Left lung (tissue), 10 donors: ENCODE measurements around the gene DNAJB5. TPM values are rescaled to one million over a fixed set of nuclear protein-coding genes. Genes with fewer than 3 reads are reported as not detected.
A peak's percentile ranks its signal among the peaks of the same experiment; 100 is the strongest.
"Not testable (repeated sequence)": the region's sequence is repeated elsewhere in the genome, so short reads cannot be mapped to it uniquely, and the experiment has no call there.

Experiments
- ATAC-seq: fragments of 200-7000 bp; cut with Tn5 transposase; one replicate; pipeline ENCODE4 v1.9.1; 2020; ENCODE audit warnings: moderate library complexity
- DNase-seq, 4 donors: peaks; one replicate each; pipeline ENCODE4 v3.0.0-alpha.2; 2013 to 2020
- H3K27ac ChIP-seq, 2 donors: fragments of 200-600 bp; sonication (generic) in 1 of 2; one replicate each; pipeline versions ENCODE4 v1.5.0 to v1.8.0; 2020 to 2021
- H3K27me3 ChIP-seq, 2 donors: fragments of 200-600 bp; sonication (generic) in 1 of 2; one replicate each; pipeline versions ENCODE4 v1.5.0 to v1.8.0; 2020 to 2021
- H3K36me3 ChIP-seq, 2 donors: fragments of 200-600 bp; sonication (generic) in 1 of 2; one replicate each; pipeline versions ENCODE4 v1.5.0 to v1.8.0; 2020 to 2021
- H3K4me1 ChIP-seq, 2 donors: fragments of 200-600 bp; one replicate each; pipeline ENCODE4 v1.8.0; 2021
- H3K4me3 ChIP-seq, 2 donors: fragments of 200-600 bp; sonication (generic) in 1 of 2; one replicate each; pipeline versions ENCODE4 v1.5.0 to v1.8.0; 2020 to 2021; ENCODE audit warnings: mild to moderate bottlenecking in 1 of 2
- H3K9me3 ChIP-seq, 2 donors: fragments of 200-600 bp; sonication (generic) in 1 of 2; one replicate each; pipeline versions ENCODE4 v1.5.0 to v1.8.0; 2020 to 2021
- CTCF ChIP-seq, 2 donors: fragments of 200-600 bp; sonication (generic) in 1 of 2; IDR thresholded peaks; one replicate each; pipeline versions ENCODE4 v1.5.0 to v1.8.0; 2021; ENCODE audit warnings: antibody characterized with exemption in 2 of 2
- intact Hi-C, 2 donors: fragments of 100-400 bp; cut with DNase I; formaldehyde crosslinking; loops; one replicate each; pipeline versions ENCODE4 v1.11.2 to v1.14.2; 2022
- polyA plus RNA-seq, 6 donors: library from polyadenylated mRNA; unstranded; fragments of 120-200 nt; gene quantifications; one replicate each; pipeline ENCODE4 v1.2.1, GENCODE V29; 2013; ENCODE audit not compliant: insufficient read length in 6 of 6
- total RNA-seq, 2 donors: library from RNA; stranded (reverse); fragmentation: NEBNext Ultra II Directional; extraction: Animal tissue kit (Norgen Biotek cat#: 25700); gene quantifications; one replicate each; pipeline ENCODE4 v1.2.1, GENCODE V29; 2021
- donor health status: DM: no; HTN: yes; CAD: no.
- donor health status: DM: no; HTN: no; CAD: no.

The DNAJB5 gene
- total and polyA plus RNA-seq, 8 donors: 6.9 to 14.4 (median 8.9) TPM

- Histone ChIP-seq H3K27ac (no peak overlapping the region), H3K4me1 (peaks cover 0 to 2% of the 10 kb centered on the region in 2 donors), H3K36me3 (peaks cover 0 to 21% of the 10 kb centered on the region in 2 donors), H3K9me3 (no peaks in the 10 kb centered on the region), H3K4me3 (no peak overlapping the region), H3K27me3 (no peaks in the 10 kb centered on the region)
- ATAC-seq (no peak), DNase-seq (no peak)
- intact Hi-C loops: no loop called here
- no peak for TF ChIP-seq CTCF (IDR thresholded peaks at IDR 0.05)
These were observed 10.0 kb downstream of the DNAJB5 start for GRCh38 chr9:34999576-34999975.

GRCh38 chr9:35000535-35001284 lies 11.2 kb downstream of the DNAJB5 start:
- TF ChIP-seq CTCF (IDR thresholded peaks at IDR 0.05): no peak
- no peak for ATAC-seq
- no peak for DNase-seq

GRCh38 chr9:35001285-35001677 lies 11.7 kb downstream of the DNAJB5 start:
- intact Hi-C loops: no loop called here
- no peak for TF ChIP-seq CTCF (IDR thresholded peaks at IDR 0.05)
- H3K27ac ChIP-seq: no peak overlapping the region
- no peak overlapping the region for H3K4me3 ChIP-seq
- DNase-seq (no peak), ATAC-seq (peak; percentile 69)
- H3K27me3 ChIP-seq: no peaks in the 10 kb centered on the region
- H3K9me3 ChIP-seq: no peaks in the 10 kb centered on the region
- peaks cover 0 to 16% of the 10 kb centered on the region in 2 donors for H3K36me3 ChIP-seq
- no peaks in the 10 kb centered on the region for H3K4me1 ChIP-seq

More at GRCh38 chr9:35000535-35001284, 11.2 kb downstream of the DNAJB5 start:
- Histone ChIP-seq H3K9me3 (no peaks in the 10 kb centered on the region), H3K27me3 (no peaks in the 10 kb centered on the region), H3K27ac (no peak overlapping the region), H3K36me3 (peaks cover 0 to 21% of the 10 kb centered on the region in 2 donors), H3K4me1 (no peaks in the 10 kb centered on the region), H3K4me3 (no peak overlapping the region)
- intact Hi-C loops: no loop called here

- H3K27me3 ChIP-seq: no peaks in the 10 kb centered on the region
- H3K9me3 ChIP-seq: no peaks in the 10 kb centered on the region
- H3K4me3 ChIP-seq: no peak overlapping the region
- H3K4me1 ChIP-seq: no peaks in the 10 kb centered on the region
- DNase-seq: no peak
- intact Hi-C loops: no loop called here
- H3K36me3 ChIP-seq: peaks cover 0 to 9% of the 10 kb centered on the region in 2 donors
- peak; percentile 67 for ATAC-seq
- H3K27ac ChIP-seq: no peak overlapping the region
- TF ChIP-seq CTCF (IDR thresholded peaks at IDR 0.05): no peak
These were observed 12.4 kb downstream of the DNAJB5 start for GRCh38 chr9:35001803-35002502.

- no peak for TF ChIP-seq CTCF (IDR thresholded peaks at IDR 0.05)
- no peaks in the 10 kb centered on the region for H3K27me3 ChIP-seq
- intact Hi-C loops: no loop called here
- DNase-seq (no peak), ATAC-seq (no peak)
- no peak overlapping the region for H3K27ac ChIP-seq
- H3K4me3 ChIP-seq: no peak overlapping the region
- H3K36me3 ChIP-seq: peaks cover 0 to 4% of the 10 kb centered on the region in 2 donors
- H3K9me3 ChIP-seq: no peaks in the 10 kb centered on the region
- H3K4me1 ChIP-seq: no peaks in the 10 kb centered on the region
These were observed 13.1 kb downstream of the DNAJB5 start for GRCh38 chr9:35002623-35003022.

GRCh38 chr9:35004299-35004698 lies 14.8 kb downstream of the DNAJB5 start:
- H3K36me3 ChIP-seq, H3K27ac ChIP-seq, H3K9me3 ChIP-seq, intact Hi-C loops, H3K4me3 ChIP-seq, DNase-seq, H3K4me1 ChIP-seq, H3K27me3 ChIP-seq, ATAC-seq: not testable (repeated sequence)
